BLaER1 treated with 17β-estradiol and CSF1 and Interleukin-3, amounts not matched to agents 10 nM and 100 nM (cell line): ENCODE data around the gene HS1BP3.

Source experiments
- H3K27ac ChIP-seq, 11 experiments: shearing (Covaris generic); formaldehyde crosslinking; 2 replicates each; pipeline ENCODE4 v1.8.1; 2022
- H3K27me3 ChIP-seq, 11 experiments: shearing (Covaris generic); formaldehyde crosslinking; 2 replicates each; pipeline ENCODE4 v1.8.1; 2022
- H3K36me3 ChIP-seq, 11 experiments: shearing (Covaris generic); formaldehyde crosslinking; 2 replicates each; pipeline ENCODE4 v1.8.1; 2022
- H3K4me1 ChIP-seq, 10 experiments: shearing (Covaris generic); formaldehyde crosslinking; 2 replicates each; pipeline ENCODE4 v1.8.1; 2022
- H3K4me2 ChIP-seq, 11 experiments: shearing (Covaris generic); formaldehyde crosslinking; 2 replicates each; pipeline ENCODE4 v1.8.1; 2022
- H3K4me3 ChIP-seq, 10 experiments: shearing (Covaris generic); formaldehyde crosslinking; 2 replicates each; pipeline ENCODE4 v1.8.1; 2022
- H3K9ac ChIP-seq, 11 experiments: shearing (Covaris generic); formaldehyde crosslinking; 2 replicates each; pipeline ENCODE4 v1.8.1; 2022
- H3K9me3 ChIP-seq, 11 experiments: shearing (Covaris generic); formaldehyde crosslinking; replicated peaks in 1 of 11; 2 replicates each; pipeline ENCODE4 v1.8.1; 2022
- H4K20me1 ChIP-seq, 11 experiments: shearing (Covaris generic); formaldehyde crosslinking; 2 replicates each; pipeline ENCODE4 v1.8.1; 2022
- Cebpa-rat ChIP-seq, 11 experiments: shearing (Covaris generic); IDR thresholded peaks; 2 replicates each; pipeline ENCODE4 v1.8.1; 2022

The HS1BP3 gene

GRCh38 chr2:20653695-20654534 is 3.0 kb upstream of the HS1BP3 start:
- Histone ChIP-seq H3K27ac (no peak overlapping the region), H3K36me3 (no peaks in the 10 kb centered on the region), H3K4me1 (peaks cover 19 to 27% (median 24%) of the 10 kb centered on the region in 10 experiments), H3K4me3 (no peak overlapping the region), H3K27me3 (no peaks in the 10 kb centered on the region), H3K4me2 (no peak overlapping the region), H4K20me1 (peaks cover 0 to 15% (median 3%) of the 10 kb centered on the region in 11 experiments; a peak in 11 of 22 replicates), H3K9ac (no peak overlapping the region), H3K9me3 (no peaks in the 10 kb centered on the region)
- no peak for TF ChIP-seq Cebpa-rat (IDR thresholded peaks at IDR 0.05)

- Histone ChIP-seq H3K36me3 (no peaks in the 10 kb centered on the region), H3K9ac (no peak overlapping the region), H3K27ac (no peak overlapping the region), H4K20me1 (peaks cover 0 to 25% (median 13%) of the 10 kb centered on the region in 11 experiments; a peak in 15 of 22 replicates), H3K9me3 (no peaks in the 10 kb centered on the region), H3K27me3 (no peaks in the 10 kb centered on the region), H3K4me1 (peaks cover 29 to 37% (median 34%) of the 10 kb centered on the region in 10 experiments), H3K4me2 (no peak overlapping the region), H3K4me3 (no peak overlapping the region)
- no peak for TF ChIP-seq Cebpa-rat (IDR thresholded peaks at IDR 0.05)
These were observed 2.0 kb upstream of the HS1BP3 start for GRCh38 chr2:20652673-20653575.

GRCh38 chr2:20652141-20652540 is 1.2 kb upstream of the HS1BP3 start:
- Histone ChIP-seq H3K9me3 (no peaks in the 10 kb centered on the region), H3K36me3 (peaks cover 0 to 4% (median 0%) of the 10 kb centered on the region in 11 experiments; a peak in 3 of 22 replicates), H3K4me1 (peaks cover 35 to 44% (median 41%) of the 10 kb centered on the region in 10 experiments), H3K4me2 (peak overlapping the region in 2 of 11 experiments; percentile 89; a peak in 3 of 22 replicates), H4K20me1 (peaks cover 0 to 32% (median 17%) of the 10 kb centered on the region in 11 experiments; a peak in 15 of 22 replicates), H3K9ac (no peak overlapping the region), H3K4me3 (no peak overlapping the region), H3K27me3 (no peaks in the 10 kb centered on the region), H3K27ac (no peak overlapping the region)
- no peak for TF ChIP-seq Cebpa-rat (IDR thresholded peaks at IDR 0.05)

- peak overlapping the region; percentile 71 to 93 (median 82); a peak in 21 of 22 replicates for H3K9ac ChIP-seq
- peak overlapping the region; percentile 78 to 94 (median 86); a peak in 19 of 20 replicates for H3K4me3 ChIP-seq
- H4K20me1 ChIP-seq: peaks cover 0 to 37% (median 17%) of the 10 kb centered on the region in 11 experiments; a peak in 15 of 22 replicates
- H3K4me2 ChIP-seq: peak overlapping the region; percentile 85 to 99 (median 89)
- peaks cover 35 to 49% (median 46%) of the 10 kb centered on the region in 10 experiments for H3K4me1 ChIP-seq
- no peak for TF ChIP-seq Cebpa-rat (IDR thresholded peaks at IDR 0.05)
- H3K9me3 ChIP-seq: no peaks in the 10 kb centered on the region
- peaks cover 0 to 8% (median 0%) of the 10 kb centered on the region in 11 experiments; a peak in 4 of 22 replicates for H3K36me3 ChIP-seq
- no peaks in the 10 kb centered on the region for H3K27me3 ChIP-seq
- H3K27ac ChIP-seq: peak overlapping the region; percentile 56 to 94 (median 76); a peak in 20 of 22 replicates
These were observed 817 bp upstream of the HS1BP3 start for GRCh38 chr2:20651731-20652099.

GRCh38 chr2:20650393-20650876 is 463 bp downstream of the HS1BP3 start:
- Histone ChIP-seq H3K9me3 (no peaks in the 10 kb centered on the region), H3K4me3 (peak overlapping the region; percentile 78 to 94 (median 86)), H3K9ac (peak overlapping the region; percentile 71 to 93 (median 82)), H3K27ac (peak overlapping the region; percentile 56 to 94 (median 76)), H3K4me2 (peak overlapping the region; percentile 85 to 99 (median 89)), H3K27me3 (no peaks in the 10 kb centered on the region), H3K4me1 (peaks cover 35 to 61% (median 52%) of the 10 kb centered on the region in 10 experiments), H3K36me3 (peaks cover 0 to 21% (median under 1%) of the 10 kb centered on the region in 11 experiments; a peak in 9 of 22 replicates), H4K20me1 (peaks cover 0 to 49% (median 17%) of the 10 kb centered on the region in 11 experiments; a peak in 15 of 22 replicates)
- TF ChIP-seq Cebpa-rat (IDR thresholded peaks at IDR 0.05): no peak

- Histone ChIP-seq H3K36me3 (peaks cover 0 to 26% (median 5%) of the 10 kb centered on the region in 11 experiments; a peak in 11 of 22 replicates), H3K9ac (peak overlapping the region in 10 of 11 experiments; percentile 80 to 93 (median 83); a peak in 18 of 22 replicates), H3K4me1 (peaks cover 35 to 62% (median 52%) of the 10 kb centered on the region in 10 experiments), H3K4me2 (peak overlapping the region; percentile 85 to 99 (median 89)), H3K9me3 (no peaks in the 10 kb centered on the region), H3K4me3 (peak overlapping the region; percentile 78 to 94 (median 86)), H4K20me1 (peaks cover 0 to 54% (median 17%) of the 10 kb centered on the region in 11 experiments; a peak in 15 of 22 replicates), H3K27ac (peak overlapping the region in 3 of 11 experiments; percentile 90 to 94 (median 91); a peak in 7 of 22 replicates), H3K27me3 (no peaks in the 10 kb centered on the region)
- no peak for TF ChIP-seq Cebpa-rat (IDR thresholded peaks at IDR 0.05)
These were observed 922 bp downstream of the HS1BP3 start for GRCh38 chr2:20649976-20650375.

- Histone ChIP-seq H3K36me3 (peaks cover 0 to 30% (median 8%) of the 10 kb centered on the region in 11 experiments; a peak in 12 of 22 replicates), H3K9ac (peak overlapping the region in 5 of 11 experiments; percentile 26 to 93 (median 88); a peak in 7 of 22 replicates), H3K4me2 (peak overlapping the region; percentile 85 to 99 (median 89)), H3K9me3 (no peaks in the 10 kb centered on the region), H3K27ac (no peak overlapping the region), H3K4me3 (peak overlapping the region in 4 of 10 experiments; percentile 90 to 94 (median 90); a peak in 7 of 20 replicates), H3K27me3 (no peaks in the 10 kb centered on the region), H4K20me1 (peaks cover 0 to 58% (median 17%) of the 10 kb centered on the region in 11 experiments; a peak in 15 of 22 replicates), H3K4me1 (peaks cover 35 to 62% (median 52%) of the 10 kb centered on the region in 10 experiments)
- TF ChIP-seq Cebpa-rat (IDR thresholded peaks at IDR 0.05): no peak
These were observed 1.3 kb downstream of the HS1BP3 start for GRCh38 chr2:20649576-20649975.

- Histone ChIP-seq H3K9me3 (no peaks in the 10 kb centered on the region), H3K27me3 (no peaks in the 10 kb centered on the region), H3K4me1 (peaks cover 35 to 62% (median 52%) of the 10 kb centered on the region in 10 experiments), H3K4me2 (peak overlapping the region; percentile 85 to 99 (median 89)), H3K4me3 (peak overlapping the region in 2 of 10 experiments; percentile 91 to 94; a peak in 2 of 20 replicates), H3K27ac (no peak overlapping the region), H3K36me3 (peaks cover 0 to 37% (median 13%) of the 10 kb centered on the region in 11 experiments; a peak in 12 of 22 replicates), H3K9ac (0 out of 22 replicates have a peak overlapping the region, but pooled peaks of 1 of the 11 experiments have one; percentile 93), H4K20me1 (peaks cover 0 to 66% (median 17%) of the 10 kb centered on the region in 11 experiments; a peak in 15 of 22 replicates)
- TF ChIP-seq Cebpa-rat (IDR thresholded peaks at IDR 0.05): no peak
These were observed 2.1 kb downstream of the HS1BP3 start for GRCh38 chr2:20648831-20649230.
